ENCODE data around the gene REXO5.
"Not testable (repeated sequence)": the region's sequence is repeated elsewhere in the genome, so short reads cannot be mapped to it uniquely, and the experiment has no call there.

DNA sequence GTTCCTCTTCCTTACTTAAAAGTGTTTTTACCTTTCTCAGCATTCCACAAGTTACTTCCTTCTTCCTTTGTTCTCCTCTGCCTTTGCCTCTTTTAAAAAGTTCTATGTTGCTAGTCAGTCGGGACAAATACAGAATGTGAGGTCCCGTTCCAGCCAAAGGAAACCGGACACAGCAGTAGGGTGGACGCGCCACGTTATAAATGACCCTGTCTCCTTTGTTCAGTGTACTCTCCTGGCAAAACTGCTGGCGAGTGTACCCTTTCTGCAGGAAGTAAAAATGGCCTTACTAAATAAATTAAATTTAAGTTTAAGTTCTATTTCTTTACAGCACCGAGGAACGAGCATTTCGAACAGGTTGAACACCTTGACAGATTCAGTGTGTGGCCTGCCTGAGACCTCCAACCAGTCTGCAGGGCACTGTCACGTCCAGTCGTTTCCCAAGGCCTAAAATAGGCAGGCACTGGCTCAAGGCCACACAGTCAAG, 601 bp upstream of the REXO5 start:
- TF ChIP-seq, protein P1, sequence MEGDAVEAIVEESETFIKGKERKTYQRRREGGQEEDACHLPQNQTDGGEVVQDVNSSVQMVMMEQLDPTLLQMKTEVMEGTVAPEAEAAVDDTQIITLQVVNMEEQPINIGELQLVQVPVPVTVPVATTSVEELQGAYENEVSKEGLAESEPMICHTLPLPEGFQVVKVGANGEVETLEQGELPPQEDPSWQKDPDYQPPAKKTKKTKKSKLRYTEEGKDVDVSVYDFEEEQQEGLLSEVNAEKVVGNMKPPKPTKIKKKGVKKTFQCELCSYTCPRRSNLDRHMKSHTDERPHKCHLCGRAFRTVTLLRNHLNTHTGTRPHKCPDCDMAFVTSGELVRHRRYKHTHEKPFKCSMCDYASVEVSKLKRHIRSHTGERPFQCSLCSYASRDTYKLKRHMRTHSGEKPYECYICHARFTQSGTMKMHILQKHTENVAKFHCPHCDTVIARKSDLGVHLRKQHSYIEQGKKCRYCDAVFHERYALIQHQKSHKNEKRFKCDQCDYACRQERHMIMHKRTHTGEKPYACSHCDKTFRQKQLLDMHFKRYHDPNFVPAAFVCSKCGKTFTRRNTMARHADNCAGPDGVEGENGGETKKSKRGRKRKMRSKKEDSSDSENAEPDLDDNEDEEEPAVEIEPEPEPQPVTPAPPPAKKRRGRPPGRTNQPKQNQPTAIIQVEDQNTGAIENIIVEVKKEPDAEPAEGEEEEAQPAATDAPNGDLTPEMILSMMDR (IDR thresholded peaks at IDR 0.05): not testable (repeated sequence)
- not testable (repeated sequence) for TF ChIP-seq POLR2A (IDR thresholded peaks at IDR 0.05)

Data from breast epithelium (tissue), 3 donors.